Lower lobe of right lung (tissue), 2 donors: ENCODE measurements around the gene ATP11B. TPM values are rescaled to one million over a fixed set of nuclear protein-coding genes. Genes with fewer than 3 reads are reported as not detected.
A peak's percentile ranks its signal among the peaks of the same experiment; 100 is the strongest.
"Not testable (repeated sequence)": the region's sequence is repeated elsewhere in the genome, so short reads cannot be mapped to it uniquely, and the experiment has no call there.

Experiments used
- ATAC-seq, 2 donors: fragments of 200-7000 bp; cut with Tn5 transposase; one replicate each; pipeline ENCODE4 v1.9.1; 2020 to 2022; ENCODE audit warnings: mild to moderate bottlenecking in 2 of 2, moderate library complexity in 2 of 2
- DNase-seq: peaks from one replicate; pipeline ENCODE4 v3.0.0-alpha.2; 2020
- H3K27ac ChIP-seq: fragments of 200-600 bp; one replicate; pipeline ENCODE4 v1.8.0; 2022
- H3K27me3 ChIP-seq: fragments of 200-600 bp; one replicate; pipeline ENCODE4 v1.8.0; 2022; ENCODE audit warnings: low read depth
- H3K36me3 ChIP-seq: fragments of 200-600 bp; one replicate; pipeline ENCODE4 v1.8.0; 2022; ENCODE audit warnings: mild to moderate bottlenecking
- H3K4me1 ChIP-seq: fragments of 200-600 bp; one replicate; pipeline ENCODE4 v1.8.0; 2022
- H3K4me3 ChIP-seq: fragments of 200-600 bp; one replicate; pipeline ENCODE4 v1.8.0; 2022; ENCODE audit warnings: mild to moderate bottlenecking
- H3K9me3 ChIP-seq: fragments of 200-600 bp; one replicate; pipeline ENCODE4 v1.8.0; 2022
- CTCF ChIP-seq: fragments of 200-600 bp; IDR thresholded peaks from one replicate; pipeline ENCODE4 v1.8.0; 2022; ENCODE audit warnings: antibody characterized with exemption, mild to moderate bottlenecking
- intact Hi-C: fragments of 100-400 bp; cut with DNase I; formaldehyde crosslinking; loops from one replicate; pipeline ENCODE4 v1.11.0; 2022
- total RNA-seq: library from RNA; stranded (reverse); fragmentation: NEBNext Ultra II Directional; extraction: Animal tissue kit (Norgen Biotek cat#: 25700); gene quantifications from one replicate; pipeline ENCODE4 v1.2.1, GENCODE V29; 2021
- donor health status: DM: no; HTN: yes; CAD: no; lungs with severe emphysema.

The ATP11B gene
- total RNA-seq, 1 donor from 2014 or later = 69.1 TPM

GRCh38 chr3:182862159-182862860 is 69.0 kb downstream of the ATP11B start:
- Histone ChIP-seq H3K27me3 (no peaks in the 10 kb centered on the region), H3K36me3 (peaks cover 68% of the 10 kb centered on the region), H3K4me1 (no peaks in the 10 kb centered on the region), H3K4me3 (no peak overlapping the region), H3K27ac (no peak overlapping the region), H3K9me3 (no peaks in the 10 kb centered on the region)
- intact Hi-C loops = no loop called here
- DNase-seq (no peak), ATAC-seq (no peak)
- TF ChIP-seq CTCF = no peak

GRCh38 chr3:182869059-182869458 is 75.8 kb downstream of the ATP11B start:
- no peak overlapping the region for H3K4me3 ChIP-seq
- H3K27me3 ChIP-seq = no peaks in the 10 kb centered on the region
- H3K4me1 ChIP-seq = no peaks in the 10 kb centered on the region
- peaks cover 89% of the 10 kb centered on the region for H3K36me3 ChIP-seq
- intact Hi-C loops = no loop called here
- ATAC-seq (no peak), DNase-seq (no peak)
- no peak for TF ChIP-seq CTCF
- H3K27ac ChIP-seq = no peak overlapping the region
- H3K9me3 ChIP-seq = no peaks in the 10 kb centered on the region

- DNase-seq, ATAC-seq: not testable (repeated sequence)
These were observed 77.6 kb downstream of the ATP11B start for GRCh38 chr3:182870917-182871316.

GRCh38 chr3:182879031-182879611 is 85.8 kb downstream of the ATP11B start:
- H3K4me1 ChIP-seq = no peaks in the 10 kb centered on the region
- H3K36me3 ChIP-seq = peaks cover 70% of the 10 kb centered on the region
- no peaks in the 10 kb centered on the region for H3K9me3 ChIP-seq
- DNase-seq (no peak), ATAC-seq (no peak)
- intact Hi-C loops = no loop called here
- H3K27ac ChIP-seq = no peak overlapping the region
- no peak overlapping the region for H3K4me3 ChIP-seq
- H3K27me3 ChIP-seq = no peaks in the 10 kb centered on the region
- no peak for TF ChIP-seq CTCF

More at GRCh38 chr3:182870917-182871316, 77.6 kb downstream of the ATP11B start:
- H3K27me3 ChIP-seq, H3K27ac ChIP-seq, intact Hi-C loops, H3K4me3 ChIP-seq, H3K4me1 ChIP-seq, H3K9me3 ChIP-seq: not testable (repeated sequence)
- H3K36me3 ChIP-seq = peaks cover 97% of the 10 kb centered on the region

GRCh38 chr3:182886497-182886896 is 93.2 kb downstream of the ATP11B start:
- no peak for TF ChIP-seq CTCF
- no peaks in the 10 kb centered on the region for H3K4me1 ChIP-seq
- ATAC-seq (no peak), DNase-seq (no peak)
- no peaks in the 10 kb centered on the region for H3K27me3 ChIP-seq
- peaks cover 48% of the 10 kb centered on the region for H3K36me3 ChIP-seq
- H3K4me3 ChIP-seq = no peak overlapping the region
- H3K9me3 ChIP-seq = no peaks in the 10 kb centered on the region
- intact Hi-C loops = no loop called here
- H3K27ac ChIP-seq = no peak overlapping the region

- H3K9me3 ChIP-seq = no peaks in the 10 kb centered on the region
- TF ChIP-seq CTCF = no peak
- no peaks in the 10 kb centered on the region for H3K27me3 ChIP-seq
- DNase-seq = no peak
- no peak overlapping the region for H3K4me3 ChIP-seq
- H3K27ac ChIP-seq = no peak overlapping the region
- peak; percentile 94 to 98 for ATAC-seq
- intact Hi-C loops = no loop called here
- no peaks in the 10 kb centered on the region for H3K4me1 ChIP-seq
- H3K36me3 ChIP-seq = peaks cover 51% of the 10 kb centered on the region
These were observed 96.8 kb downstream of the ATP11B start for GRCh38 chr3:182889948-182890629.
